Psoas muscle (tissue), 8 donors: ENCODE data around the gene BTNL3. TPM values are rescaled to one million over a fixed set of nuclear protein-coding genes. Genes with fewer than 3 reads are reported as not detected.

ENCODE experiments used
- ATAC-seq, 4 donors: fragments of 200-7000 bp; cut with Tn5 transposase; one replicate each; pipeline ENCODE4 v1.9.1; 2020; ENCODE audit warnings: moderate library complexity in 3 of 4, mild to moderate bottlenecking in 2 of 4
- DNase-seq, 2 donors: peaks; one replicate each; pipeline ENCODE4 v3.0.0-alpha.2; 2020
- H3K27ac ChIP-seq: fragments of 200-600 bp; one replicate; pipeline ENCODE4 v1.8.0; 2022
- H3K27me3 ChIP-seq, 3 donors: fragments of 200-600 bp in 1 of 3; one replicate each; pipeline versions ENCODE4 v1.6.1 to v1.8.0; 2013 to 2022; ENCODE audit warnings: low read length in 2 of 3, mild to moderate bottlenecking in 2 of 3, moderate library complexity in 1 of 3; ENCODE audit not compliant: insufficient read depth in 3 of 3
- H3K36me3 ChIP-seq, 2 donors: fragments of 200-600 bp in 1 of 2; one replicate each; pipeline versions ENCODE4 v1.6.1 to v1.8.0; 2013 to 2022; ENCODE audit warnings: low read depth in 1 of 2, mild to moderate bottlenecking in 1 of 2, moderate library complexity in 1 of 2; ENCODE audit not compliant: insufficient read depth in 1 of 2
- H3K4me1 ChIP-seq: fragments of 200-600 bp; one replicate; pipeline ENCODE4 v1.8.0; 2022
- H3K4me3 ChIP-seq: fragments of 200-600 bp; one replicate; pipeline ENCODE4 v1.8.0; 2022; ENCODE audit warnings: mild to moderate bottlenecking
- H3K9me3 ChIP-seq: fragments of 200-600 bp; one replicate; pipeline ENCODE4 v1.8.0; 2022
- CTCF ChIP-seq: fragments of 200-600 bp; IDR thresholded peaks from one replicate; pipeline ENCODE4 v1.8.0; 2022; ENCODE audit warnings: antibody characterized with exemption
- WGBS, 3 donors: extraction: QIAGEN DNeasy Blood & Tissue Kit; methylation state at CpG; one replicate each; pipeline versions ENCODE4 v1.1.6 to v1.1.7; 2013; 5-methylcytosine and 5-hydroxymethylcytosine counted together
- intact Hi-C, 2 donors: fragments of 100-400 bp; cut with DNase I; formaldehyde crosslinking; loops; one replicate each; pipeline versions ENCODE4 v1.11.0 to v1.14.2; 2022
- long read RNA-seq, 2 donors: library from polyadenylated mRNA; unstranded; transcript quantifications; one replicate each; pipeline ENCODE4 v2.0.0, GENCODE V29; 2021
- polyA plus RNA-seq, 3 donors: library from polyadenylated mRNA; stranded (reverse); fragments of 200-250 nt; gene quantifications; one replicate each; pipeline ENCODE4 v1.2.3, GENCODE V29; 2013
- total RNA-seq, 4 donors: library from RNA; stranded (reverse); fragmentation: NEBNext Ultra II Directional in 2 of 4; extraction: Animal tissue kit (Norgen Biotek cat#: 25700) in 2 of 4; gene quantifications; one replicate each; pipeline versions ENCODE4 v1.2.1 to v1.2.4, GENCODE V29; 2021 to 2023
- donor health status: healthy with polysubstance abuse.
- donor health status: DM: no; HTN: no; CAD: no; lungs with moderate emphysema.
- donor health status: Bipolar disorder and iron deficiency.
- donor health status: healthy.
- donor health status: DM: yes; HTN: yes; CAD: no.
- donor health status: DM: no; HTN: no; CAD: no.
- donor health status: DM: no; HTN: no; CAD: no.
- donor health status: DM: yes; HTN: yes; CAD: no.

BTNL3 gene, protein sequence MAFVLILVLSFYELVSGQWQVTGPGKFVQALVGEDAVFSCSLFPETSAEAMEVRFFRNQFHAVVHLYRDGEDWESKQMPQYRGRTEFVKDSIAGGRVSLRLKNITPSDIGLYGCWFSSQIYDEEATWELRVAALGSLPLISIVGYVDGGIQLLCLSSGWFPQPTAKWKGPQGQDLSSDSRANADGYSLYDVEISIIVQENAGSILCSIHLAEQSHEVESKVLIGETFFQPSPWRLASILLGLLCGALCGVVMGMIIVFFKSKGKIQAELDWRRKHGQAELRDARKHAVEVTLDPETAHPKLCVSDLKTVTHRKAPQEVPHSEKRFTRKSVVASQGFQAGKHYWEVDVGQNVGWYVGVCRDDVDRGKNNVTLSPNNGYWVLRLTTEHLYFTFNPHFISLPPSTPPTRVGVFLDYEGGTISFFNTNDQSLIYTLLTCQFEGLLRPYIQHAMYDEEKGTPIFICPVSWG
- total RNA-seq (not detected), polyA plus RNA-seq (under 1 TPM in 2 of 3 donors, not detected in 1; 0.01 to 0.09 TPM)
- long read RNA-seq, donor 1 = 0 reads
- long read RNA-seq, donor 2 = 0 reads

- ATAC-seq = no peak
- 55 to 70% (median 63%) methylated on average over 5 of the region's 5 CpGs for WGBS, 3 donors
Measured at GRCh38 chr5:180988592-180988991, at the start of gene BTNL3. BTNL3 (plus strand) TSS chr5:180988846; CDS start chr5:180989029, 183 bp downstream.

DNA sequence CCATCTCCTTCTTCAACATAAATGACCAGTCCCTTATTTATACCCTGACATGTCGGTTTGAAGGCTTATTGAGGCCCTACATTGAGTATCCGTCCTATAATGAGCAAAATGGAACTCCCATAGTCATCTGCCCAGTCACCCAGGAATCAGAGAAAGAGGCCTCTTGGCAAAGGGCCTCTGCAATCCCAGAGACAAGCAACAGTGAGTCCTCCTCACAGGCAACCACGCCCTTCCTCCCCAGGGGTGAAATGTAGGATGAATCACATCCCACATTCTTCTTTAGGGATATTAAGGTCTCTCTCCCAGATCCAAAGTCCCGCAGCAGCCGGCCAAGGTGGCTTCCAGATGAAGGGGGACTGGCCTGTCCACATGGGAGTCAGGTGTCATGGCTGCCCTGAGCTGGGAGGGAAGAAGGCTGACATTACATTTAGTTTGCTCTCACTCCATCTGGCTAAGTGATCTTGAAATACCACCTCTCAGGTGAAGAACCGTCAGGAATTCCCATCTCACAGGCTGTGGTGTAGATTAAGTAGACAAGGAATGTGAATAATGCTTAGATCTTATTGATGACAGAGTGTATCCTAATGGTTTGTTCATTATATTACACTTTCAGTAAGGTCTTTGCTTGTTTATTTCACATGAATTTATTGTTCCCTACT lies 38.2 kb upstream of the BTNL3 start:
- H3K27ac ChIP-seq = no peak overlapping the region
- intact Hi-C loops = no loop called here
- no peak for ATAC-seq
- H3K4me1 ChIP-seq = no peaks in the 10 kb centered on the region
- no peak for DNase-seq
- H3K27me3 ChIP-seq = no peaks in the 10 kb centered on the region
- 74 to 81% (median 78%) methylated on average over 6 of the region's 6 CpGs for WGBS, 3 donors
- no peaks in the 10 kb centered on the region for H3K36me3 ChIP-seq
- H3K9me3 ChIP-seq = no peaks in the 10 kb centered on the region
- H3K4me3 ChIP-seq = no peak overlapping the region
- no peak for TF ChIP-seq CTCF

More at GRCh38 chr5:180988592-180988991, at the start of gene BTNL3:
- Histone ChIP-seq H3K27me3 (peaks cover 0 to 9% (median 0%) of the 10 kb centered on the region in 3 donors), H3K36me3 (no peaks in the 10 kb centered on the region), H3K9me3 (no peaks in the 10 kb centered on the region), H3K4me3 (no peak within 1 kb of the TSS), H3K4me1 (no peaks in the 10 kb centered on the region), H3K27ac (no peak within 1 kb of the TSS)
- intact Hi-C loops = no loop called here
- no peak for DNase-seq
- no peak for TF ChIP-seq CTCF

GRCh38 chr5:180959661-180960060 lies 29.0 kb upstream of the BTNL3 start:
- DNase-seq = no peak
- Histone ChIP-seq H3K27ac (no peak overlapping the region), H3K27me3 (peaks cover 0 to 4% (median 0%) of the 10 kb centered on the region in 3 donors), H3K4me1 (no peaks in the 10 kb centered on the region), H3K4me3 (no peak overlapping the region), H3K36me3 (no peaks in the 10 kb centered on the region), H3K9me3 (no peaks in the 10 kb centered on the region)
- no peak for TF ChIP-seq CTCF
- ATAC-seq = no peak
- intact Hi-C loops = no loop called here
- WGBS, 3 donors = 47 to 56% (median 52%) methylated on average over 3 to 5 of the region's 5 CpGs

DNA sequence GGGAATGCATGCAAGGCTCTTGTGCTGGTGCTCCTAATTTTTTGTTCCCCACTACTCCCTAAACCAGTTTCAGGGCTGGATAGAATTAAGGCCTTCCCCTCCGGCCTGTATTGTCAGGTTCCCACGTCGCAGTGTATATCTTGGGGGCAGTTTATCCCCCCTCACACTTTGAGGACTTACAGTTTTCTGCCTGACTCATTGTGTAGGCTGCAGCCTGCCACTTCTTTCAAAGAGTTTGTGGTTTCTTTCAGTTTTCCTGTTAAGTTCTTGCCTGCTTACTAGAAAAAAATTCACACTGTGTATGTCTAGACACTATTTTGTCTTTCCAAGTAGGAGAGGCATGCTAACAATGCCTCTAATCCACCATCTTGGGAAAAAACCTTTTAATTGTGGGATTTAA lies 28.4 kb upstream of the BTNL3 start:
- Histone ChIP-seq H3K4me3 (no peak overlapping the region), H3K9me3 (no peaks in the 10 kb centered on the region), H3K4me1 (no peaks in the 10 kb centered on the region), H3K27ac (no peak overlapping the region), H3K36me3 (no peaks in the 10 kb centered on the region), H3K27me3 (peaks cover 0 to 4% (median 0%) of the 10 kb centered on the region in 3 donors)
- TF ChIP-seq CTCF = no peak
- 80 to 94% (median 86%) methylated on average over 3 of the region's 3 CpGs for WGBS, 3 donors
- DNase-seq (no peak), ATAC-seq (no peak)
- intact Hi-C loops = no loop called here
